ENCODE data around the gene GPR3. TPM values are rescaled to one million over a fixed set of nuclear protein-coding genes. Genes with fewer than 3 reads are reported as not detected.

Gene GPR3
- total and polyA plus RNA-seq, 4 donors: 0.51 to 1.8 (median 0.94) TPM

GRCh38 chr1:27395441-27396195 is 3.2 kb downstream of the GPR3 start:
- H3K27me3 ChIP-seq (ENCODE audit: control insufficient read depth in 3 of 3, insufficient read depth in 3 of 3, low read length in 2 of 3): no peaks in the 10 kb centered on the region
- peak; percentile 46 for ATAC-seq (ENCODE audit: insufficient read depth, low FRiP score)
- H3K9me3 ChIP-seq (ENCODE audit: control insufficient read depth in 4 of 4, insufficient read depth in 3 of 4, low read length in 3 of 4): peaks cover 0 to 2% (median 0%) of the 10 kb centered on the region in 4 donors
- no peak overlapping the region for H3K4me3 ChIP-seq
- H3K4me1 ChIP-seq (ENCODE audit: control insufficient read depth in 5 of 5, insufficient read depth in 5 of 5, low read length in 5 of 5): peaks cover 0 to 38% (median 30%) of the 10 kb centered on the region in 5 donors
- 8 to 10% methylated on average over 10 of the region's 10 CpGs for WGBS, 2 donors
- TF ChIP-seq CTCF (IDR thresholded peaks at IDR 0.05; ENCODE audit: control extremely low read depth, extremely low read depth): peak; percentile 93
- no peaks in the 10 kb centered on the region for H3K36me3 ChIP-seq (ENCODE audit: control insufficient read depth in 4 of 4, insufficient read depth in 4 of 4, low read length in 4 of 4)
- DNase-seq: peak; percentile 72 to 79 (median 73)
- no peak overlapping the region for H3K9ac ChIP-seq (ENCODE audit: insufficient read depth in 1 of 2, low read length in 2 of 2)
- no peak overlapping the region for H3K27ac ChIP-seq (ENCODE audit: low read depth in 1 of 2, low read length in 1 of 2)

GRCh38 chr1:27397110-27397509 is 4.7 kb downstream of the GPR3 start:
- no peak for DNase-seq

GRCh38 chr1:27397749-27398148 is 5.3 kb downstream of the GPR3 start:
- TF ChIP-seq CTCF (IDR thresholded peaks at IDR 0.05; ENCODE audit: control extremely low read depth, extremely low read depth): no peak
- 71 to 75% methylated on average over 7 of the region's 7 CpGs for WGBS, 2 donors
- H3K4me1 ChIP-seq (ENCODE audit: control insufficient read depth in 5 of 5, insufficient read depth in 5 of 5, low read length in 5 of 5): peaks cover 0 to 34% (median 18%) of the 10 kb centered on the region in 5 donors
- peaks cover 0 to 2% (median 0%) of the 10 kb centered on the region in 4 donors for H3K9me3 ChIP-seq (ENCODE audit: control insufficient read depth in 4 of 4, insufficient read depth in 3 of 4, low read length in 3 of 4)
- no peak for DNase-seq
- no peak overlapping the region for H3K9ac ChIP-seq (ENCODE audit: insufficient read depth in 1 of 2, low read length in 2 of 2)
- H3K27me3 ChIP-seq (ENCODE audit: control insufficient read depth in 3 of 3, insufficient read depth in 3 of 3, low read length in 2 of 3): no peaks in the 10 kb centered on the region
- no peak overlapping the region for H3K4me3 ChIP-seq
- no peaks in the 10 kb centered on the region for H3K36me3 ChIP-seq (ENCODE audit: control insufficient read depth in 4 of 4, insufficient read depth in 4 of 4, low read length in 4 of 4)
- no peak for ATAC-seq (ENCODE audit: insufficient read depth, low FRiP score)
- H3K27ac ChIP-seq (ENCODE audit: low read depth in 1 of 2, low read length in 1 of 2): no peak overlapping the region

More at GRCh38 chr1:27397110-27397509, 4.7 kb downstream of the GPR3 start:
- no peak overlapping the region for H3K27ac ChIP-seq (ENCODE audit: low read depth in 1 of 2, low read length in 1 of 2)
- H3K9ac ChIP-seq (ENCODE audit: insufficient read depth in 1 of 2, low read length in 2 of 2): no peak overlapping the region
- H3K27me3 ChIP-seq (ENCODE audit: control insufficient read depth in 3 of 3, insufficient read depth in 3 of 3, low read length in 2 of 3): no peaks in the 10 kb centered on the region
- TF ChIP-seq CTCF (IDR thresholded peaks at IDR 0.05; ENCODE audit: control extremely low read depth, extremely low read depth): no peak
- WGBS, 2 donors: 69 to 84% methylated on average over 3 of the region's 3 CpGs
- H3K4me3 ChIP-seq: no peak overlapping the region
- no peaks in the 10 kb centered on the region for H3K36me3 ChIP-seq (ENCODE audit: control insufficient read depth in 4 of 4, insufficient read depth in 4 of 4, low read length in 4 of 4)
- H3K9me3 ChIP-seq (ENCODE audit: control insufficient read depth in 4 of 4, insufficient read depth in 3 of 4, low read length in 3 of 4): peaks cover 0 to 2% (median 0%) of the 10 kb centered on the region in 4 donors
- no peak for ATAC-seq (ENCODE audit: insufficient read depth, low FRiP score)
- H3K4me1 ChIP-seq (ENCODE audit: control insufficient read depth in 5 of 5, insufficient read depth in 5 of 5, low read length in 5 of 5): peaks cover 0 to 30% (median 19%) of the 10 kb centered on the region in 5 donors
